ENCODE measurements around the gene LRBA.
"Not testable (repeated sequence)": the region's sequence is repeated elsewhere in the genome, so short reads cannot be mapped to it uniquely, and the experiment has no call there.

LRBA gene

GRCh38 chr4:150387981-150388380, 627.1 kb downstream of the LRBA start:
- no peak for DNase-seq

GRCh38 chr4:150386415-150386814, 628.7 kb downstream of the LRBA start:
- DNase-seq, result not testable (repeated sequence)

GRCh38 chr4:150385606-150386005, 629.5 kb downstream of the LRBA start:
- no peak for DNase-seq

- DNase-seq, result no peak
Measured at GRCh38 chr4:150384249-150384648, 630.8 kb downstream of the LRBA start.

GRCh38 chr4:150382028-150382427, 633.1 kb downstream of the LRBA start:
- no peak for DNase-seq

- DNase-seq, result no peak
Measured at GRCh38 chr4:150381609-150382008, 633.5 kb downstream of the LRBA start.

GRCh38 chr4:150381036-150381435, 634.0 kb downstream of the LRBA start:
- DNase-seq, result no peak

- no peak for DNase-seq
Measured at GRCh38 chr4:150379454-150379853, 635.6 kb downstream of the LRBA start.

GRCh38 chr4:150375025-150375424, 640.1 kb downstream of the LRBA start:
- DNase-seq, result no peak

GRCh38 chr4:150371869-150372268, 643.2 kb downstream of the LRBA start:
- DNase-seq, result no peak

- no peak for DNase-seq
Measured at GRCh38 chr4:150369434-150370380, 645.4 kb downstream of the LRBA start.

GRCh38 chr4:150368667-150369066, 646.4 kb downstream of the LRBA start:
- DNase-seq, result no peak

GRCh38 chr4:150367326-150367725, 647.8 kb downstream of the LRBA start:
- DNase-seq, result no peak

GRCh38 chr4:150366487-150366999, 648.5 kb downstream of the LRBA start:
- DNase-seq, result no peak

GRCh38 chr4:150363721-150364688, 651.1 kb downstream of the LRBA start:
- DNase-seq, result no peak

- no peak for DNase-seq
Measured at GRCh38 chr4:150358691-150359090, 656.4 kb downstream of the LRBA start.

- DNase-seq, result no peak
Measured at GRCh38 chr4:150357829-150358228, 657.3 kb downstream of the LRBA start.

GRCh38 chr4:150355858-150356455, 659.1 kb downstream of the LRBA start:
- no peak for DNase-seq

GRCh38 chr4:150355418-150355817, 659.7 kb downstream of the LRBA start:
- DNase-seq, result no peak

GRCh38 chr4:150354214-150354796, 660.8 kb downstream of the LRBA start:
- no peak for DNase-seq

- DNase-seq, result no peak
Measured at GRCh38 chr4:150348079-150348478, 667.0 kb downstream of the LRBA start.

GRCh38 chr4:150345207-150345744, 669.8 kb downstream of the LRBA start:
- no peak for DNase-seq
